Activated B cell treated with CpG ODN at 0.5 μM for 24 hours (primary cell): ENCODE data around the gene WDR13. TPM values are rescaled to one million over a fixed set of nuclear protein-coding genes. Genes with fewer than 3 reads are reported as not detected.

Experiments used
- ATAC-seq: fragments of 200-7000 bp; cut with Tn5 transposase; one replicate; pipeline ENCODE4 v1.10.0; 2021; ENCODE audit warnings: low read depth, mild to moderate bottlenecking, moderate library complexity
- CTCF ChIA-PET: fragments of 350-600 bp; sonication (Branson Sonifier 250); formaldehyde crosslinking; loops from one replicate; lab custom pipeline; 2021; ENCODE audit warnings: antibody characterized with exemption; lab: Charles Lee
- POLR2A ChIA-PET: fragments of 350-600 bp; sonication (Branson Sonifier 250); formaldehyde crosslinking; loops from one replicate; lab custom pipeline; 2021; ENCODE audit warnings: antibody characterized with exemption; lab: Charles Lee
- DNase-seq: peaks from one replicate; pipeline ENCODE4 v3.0.0; 2022
- H3K27ac Mint-ChIP-seq: one replicate; pipeline ENCODE4 v1.8.0; 2020; ENCODE audit warnings: mixed read lengths
- H3K27me3 Mint-ChIP-seq: one replicate; pipeline ENCODE4 v1.8.0; 2021; ENCODE audit warnings: mixed read lengths
- H3K36me3 Mint-ChIP-seq: one replicate; pipeline ENCODE4 v1.8.0; 2021; ENCODE audit warnings: low read depth, mixed read lengths
- H3K4me1 Mint-ChIP-seq: one replicate; pipeline ENCODE4 v1.8.0; 2021; ENCODE audit warnings: mixed read lengths
- H3K4me3 Mint-ChIP-seq: one replicate; pipeline ENCODE4 v1.8.0; 2020; ENCODE audit warnings: mild to moderate bottlenecking, mixed read lengths
- H3K9me3 Mint-ChIP-seq: one replicate; pipeline ENCODE4 v1.8.0; 2020; ENCODE audit warnings: mixed read lengths
- intact Hi-C: fragments of 100-400 bp; cut with micrococcal nuclease; formaldehyde crosslinking; loops from one replicate; pipeline ENCODE4 v1.15.1; 2024
- total RNA-seq: library from RNA; stranded (reverse); gene quantifications from 2 replicates; pipeline ENCODE4 v1.2.3, GENCODE V29; 2022
- TF ChIP-seq, protein P1 (sequence below): fragments of 200-600 bp; IDR thresholded peaks from one replicate; pipeline ENCODE4 v1.8.0; 2022; ENCODE audit warnings: antibody characterized with exemption, mild to moderate bottlenecking

The WDR13 gene
- total RNA-seq, 1 donor from 2014 or later, result 73.4 TPM

DNA sequence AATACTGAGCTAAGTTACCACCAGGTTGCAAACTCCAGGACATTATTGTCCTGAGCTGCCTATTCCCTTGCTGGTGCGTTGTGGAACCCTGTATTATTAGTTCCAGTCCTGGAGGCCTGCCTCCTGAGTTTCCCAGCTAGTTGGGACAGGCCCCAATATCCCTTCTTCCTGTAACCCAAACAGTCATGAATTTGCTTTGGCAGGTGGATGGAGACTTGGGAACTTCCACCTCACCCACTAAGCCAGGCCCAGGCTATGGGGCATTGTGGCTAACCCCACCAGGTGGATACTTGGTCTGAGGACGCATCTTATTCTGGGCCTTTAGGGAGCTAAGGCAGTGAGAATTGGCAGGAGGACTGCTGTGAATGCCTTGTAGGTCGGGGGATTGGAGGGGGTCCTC, 18.0 kb upstream of the WDR13 start:
- DNase-seq (no peak), ATAC-seq (no peak)
- TF ChIP-seq, protein P1, sequence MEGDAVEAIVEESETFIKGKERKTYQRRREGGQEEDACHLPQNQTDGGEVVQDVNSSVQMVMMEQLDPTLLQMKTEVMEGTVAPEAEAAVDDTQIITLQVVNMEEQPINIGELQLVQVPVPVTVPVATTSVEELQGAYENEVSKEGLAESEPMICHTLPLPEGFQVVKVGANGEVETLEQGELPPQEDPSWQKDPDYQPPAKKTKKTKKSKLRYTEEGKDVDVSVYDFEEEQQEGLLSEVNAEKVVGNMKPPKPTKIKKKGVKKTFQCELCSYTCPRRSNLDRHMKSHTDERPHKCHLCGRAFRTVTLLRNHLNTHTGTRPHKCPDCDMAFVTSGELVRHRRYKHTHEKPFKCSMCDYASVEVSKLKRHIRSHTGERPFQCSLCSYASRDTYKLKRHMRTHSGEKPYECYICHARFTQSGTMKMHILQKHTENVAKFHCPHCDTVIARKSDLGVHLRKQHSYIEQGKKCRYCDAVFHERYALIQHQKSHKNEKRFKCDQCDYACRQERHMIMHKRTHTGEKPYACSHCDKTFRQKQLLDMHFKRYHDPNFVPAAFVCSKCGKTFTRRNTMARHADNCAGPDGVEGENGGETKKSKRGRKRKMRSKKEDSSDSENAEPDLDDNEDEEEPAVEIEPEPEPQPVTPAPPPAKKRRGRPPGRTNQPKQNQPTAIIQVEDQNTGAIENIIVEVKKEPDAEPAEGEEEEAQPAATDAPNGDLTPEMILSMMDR, result no peak
- peaks cover 51% of the 10 kb centered on the region for H3K36me3 Mint-ChIP-seq
- H3K9me3 Mint-ChIP-seq, result no peaks in the 10 kb centered on the region
- peaks cover 18% of the 10 kb centered on the region for H3K4me1 Mint-ChIP-seq
- no peaks in the 10 kb centered on the region for H3K27me3 Mint-ChIP-seq
- H3K27ac Mint-ChIP-seq, result no peak overlapping the region
- H3K4me3 Mint-ChIP-seq, result no peak overlapping the region
- intact Hi-C loops, result loop anchor here (10.0 kb wide), 2 partner anchors 356 to 744 kb away; partner anchors contain the start of gene ZNF81
- ChIA-PET POLR2A (interaction anchor here (0.6 to 1.6 kb wide), 8 partner anchors 10 to 1028 kb away, joined by 3 to 11 read pairs (median 4); partner anchors contain the start of genes GRIPAP1, TBC1D25 and WDR13), CTCF (no interaction called here)

DNA sequence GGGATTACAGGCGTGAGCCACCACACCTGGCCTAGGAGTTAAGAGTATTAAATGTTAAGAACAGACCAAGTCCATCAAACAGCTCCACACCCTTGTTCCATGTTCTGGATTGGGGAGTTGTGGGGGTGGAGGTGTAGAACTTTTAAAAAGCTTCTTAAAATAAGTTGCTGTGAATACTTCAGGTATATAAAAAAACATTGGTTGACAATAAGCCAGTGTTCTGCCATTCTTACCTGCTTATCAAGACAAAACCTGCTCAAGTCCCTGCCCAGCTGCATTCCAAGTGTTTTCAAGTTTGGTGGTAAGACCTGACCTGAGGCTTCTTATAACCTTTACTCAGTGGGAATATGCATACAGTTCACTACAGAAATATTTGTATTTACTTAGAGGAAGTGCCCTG, 16.6 kb upstream of the WDR13 start:
- CTCF ChIA-PET, result no interaction called here
- POLR2A ChIA-PET, result interaction anchor here (0.6 kb wide), 1 partner anchor 61 kb away, joined by 8 read pairs; no protein-coding TSS in a partner anchor
- no peak overlapping the region for H3K4me3 Mint-ChIP-seq
- no peaks in the 10 kb centered on the region for H3K9me3 Mint-ChIP-seq
- H3K27ac Mint-ChIP-seq, result no peak overlapping the region
- H3K36me3 Mint-ChIP-seq, result peaks cover 41% of the 10 kb centered on the region
- intact Hi-C loops, result no loop called here
- DNase-seq (no peak), ATAC-seq (no peak)
- peaks cover 10% of the 10 kb centered on the region for H3K4me1 Mint-ChIP-seq
- H3K27me3 Mint-ChIP-seq, result no peaks in the 10 kb centered on the region
- TF ChIP-seq, protein P1, result no peak

DNA sequence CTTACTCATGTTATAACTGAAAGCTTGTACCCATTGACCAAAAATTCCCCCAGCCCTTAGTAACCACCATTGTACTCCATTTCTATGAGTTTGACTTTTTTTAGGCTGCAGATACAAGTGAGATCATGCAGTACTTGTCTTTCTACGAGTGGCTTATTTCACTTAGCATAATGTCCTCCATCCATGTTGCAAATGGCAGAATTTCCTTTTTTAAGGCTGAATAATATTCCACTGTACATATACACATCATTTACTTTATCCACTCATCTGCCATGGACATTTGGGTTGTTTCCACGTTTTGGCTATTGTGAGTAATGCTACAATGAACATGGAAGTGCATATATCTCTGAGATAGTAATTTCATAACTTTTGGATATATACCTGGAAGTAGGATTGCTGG, 12.6 kb upstream of the WDR13 start:
- H3K4me1 Mint-ChIP-seq, result no peaks in the 10 kb centered on the region
- H3K27me3 Mint-ChIP-seq, result no peaks in the 10 kb centered on the region
- TF ChIP-seq, protein P1, result no peak
- ATAC-seq (no peak), DNase-seq (no peak)
- POLR2A ChIA-PET, result no interaction called here
- H3K27ac Mint-ChIP-seq, result no peak overlapping the region
- CTCF ChIA-PET, result no interaction called here
- H3K4me3 Mint-ChIP-seq, result no peak overlapping the region
- intact Hi-C loops, result no loop called here
- H3K9me3 Mint-ChIP-seq, result no peaks in the 10 kb centered on the region
- peaks cover 3% of the 10 kb centered on the region for H3K36me3 Mint-ChIP-seq

DNA sequence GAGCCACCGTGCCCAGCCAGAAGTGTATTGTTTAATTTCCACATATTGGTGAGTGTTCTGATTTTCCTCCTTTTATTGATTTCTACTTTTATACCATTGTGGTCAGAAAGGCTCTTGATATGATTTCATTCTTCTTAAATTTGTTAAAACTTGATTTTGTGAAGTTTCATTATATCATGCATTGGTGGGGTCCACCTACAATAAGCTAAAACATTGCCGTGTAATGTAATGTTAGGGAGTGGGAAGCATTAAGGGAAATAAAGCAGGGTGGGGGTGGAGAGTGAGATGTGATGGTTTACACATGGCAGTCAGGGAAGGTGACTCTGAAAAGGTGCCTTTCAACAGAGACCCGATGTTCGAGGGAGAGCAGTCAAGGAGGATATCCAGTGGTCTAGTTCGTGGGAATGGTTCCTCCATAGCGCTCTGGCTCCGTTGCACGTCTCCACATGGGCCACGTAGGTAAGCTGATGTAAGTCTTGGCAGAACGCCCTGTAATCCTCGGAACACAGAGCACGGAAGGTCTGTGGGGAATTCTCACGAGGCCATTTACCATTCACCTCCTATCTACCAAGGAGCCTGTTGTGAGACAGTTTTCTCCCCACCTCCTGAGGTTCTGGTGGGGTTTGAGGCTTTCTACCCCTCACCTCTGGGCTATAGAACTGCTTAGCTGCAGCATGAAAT, 7.7 kb upstream of the WDR13 start:
- no peaks in the 10 kb centered on the region for H3K27me3 Mint-ChIP-seq
- H3K4me1 Mint-ChIP-seq, result no peaks in the 10 kb centered on the region

More for the DNA sequence above, 7.7 kb upstream of the WDR13 start:
- TF ChIP-seq, protein P1, result no peak
- intact Hi-C loops, result no loop called here
- ATAC-seq (no peak), DNase-seq (no peak)
- Mint-ChIP-seq H3K9me3 (no peaks in the 10 kb centered on the region), H3K36me3 (no peaks in the 10 kb centered on the region), H3K4me3 (no peak overlapping the region), H3K27ac (no peak overlapping the region)
- POLR2A ChIA-PET, result interaction anchor here (1.3 kb wide), 1 partner anchor 11 kb away, joined by 3 read pairs; no protein-coding TSS in a partner anchor
- CTCF ChIA-PET, result no interaction called here
